Neural cell (in vitro differentiated cells): Measurements from ENCODE around the gene KLHL3. TPM values are rescaled to one million over a fixed set of nuclear protein-coding genes. Genes with fewer than 3 reads are reported as not detected.

ENCODE experiments used
- H2AFZ ChIP-seq: fragments of 200-600, 300-800 bp; sonication (generic), shearing (Covaris generic); 2 replicates; pipeline ENCODE4 v1.6.0; 2014; ENCODE audit warnings: low read depth, mild to moderate bottlenecking, antibody characterized with exemption, low read length, moderate library complexity
- H3F3A ChIP-seq: fragments of 200-600 bp; shearing (Covaris generic); 2 replicates; pipeline ENCODE4 v1.6.1; 2016; ENCODE audit warnings: mild to moderate bottlenecking, moderate library complexity, mixed read lengths, antibody characterized with exemption, low read length; ENCODE audit not compliant: insufficient read depth, poor library complexity, severe bottlenecking
- H3K27ac ChIP-seq: fragments of 200-600, 300-800 bp; sonication (generic), shearing (Covaris generic); 2 replicates; pipeline ENCODE4 v1.5.1; 2014; ENCODE audit warnings: mild to moderate bottlenecking, low read length, moderate library complexity
- H3K27me3 ChIP-seq: fragments of 300-800, 200-600 bp; sonication (generic), shearing (Covaris generic); 2 replicates; pipeline ENCODE4 v1.6.0; 2014; ENCODE audit warnings: mild to moderate bottlenecking, low read depth, low read length, moderate library complexity; ENCODE audit not compliant: insufficient read depth
- H3K36me3 ChIP-seq: fragments of 300-800, 200-600 bp; sonication (generic), shearing (Covaris generic); 2 replicates; pipeline ENCODE4 v1.5.1; 2014; ENCODE audit warnings: mild to moderate bottlenecking, antibody characterized with exemption, low read length, moderate library complexity; ENCODE audit not compliant: insufficient read depth
- H3K4me2 ChIP-seq: fragments of 300-800, 200-600 bp; sonication (generic), shearing (Covaris generic); 2 replicates; pipeline ENCODE4 v1.6.0; 2014; ENCODE audit warnings: mild to moderate bottlenecking, low read length
- H3K4me3 ChIP-seq: fragments of 300-800, 200-600 bp; sonication (generic), shearing (Covaris generic); 2 replicates; pipeline ENCODE4 v1.5.1; 2014; ENCODE audit warnings: mild to moderate bottlenecking, low read length, moderate library complexity
- H3K79me2 ChIP-seq: fragments of 200-600 bp; shearing (Covaris generic); replicated peaks from 2 replicates; pipeline ENCODE4 v1.6.0; 2014; ENCODE audit warnings: mild to moderate bottlenecking, low read length, moderate library complexity; ENCODE audit not compliant: insufficient read depth
- H3K9ac ChIP-seq: fragments of 300-800, 200-600 bp; sonication (generic), shearing (Covaris generic); 2 replicates; pipeline ENCODE4 v1.6.1; 2016; ENCODE audit warnings: mild to moderate bottlenecking, low read length, mixed read lengths
- H3K9me2 ChIP-seq: fragments of 200-600 bp; shearing (Covaris generic); 2 replicates; pipeline ENCODE4 v1.6.1; 2016; ENCODE audit warnings: mild to moderate bottlenecking, low read length, mixed read lengths; ENCODE audit not compliant: insufficient read depth
- H3K9me3 ChIP-seq: fragments of 200-600, 300-800 bp; sonication (generic), shearing (Covaris generic); 2 replicates; pipeline ENCODE4 v1.6.1; 2016; ENCODE audit warnings: mild to moderate bottlenecking, mixed run types, low read length, moderate library complexity, mixed read lengths
- H4K20me1 ChIP-seq: fragments of 200-600 bp; shearing (Covaris generic); 2 replicates; pipeline ENCODE4 v1.6.1; 2016; ENCODE audit warnings: mild to moderate bottlenecking, mixed run types; ENCODE audit not compliant: insufficient read depth
- CTCF ChIP-seq: fragments of 450-650 bp; IDR thresholded peaks from 2 replicates; pipeline ENCODE4 v1.5.1; 2014; ENCODE audit warnings: antibody characterized with exemption, mild to moderate bottlenecking, moderate library complexity; ENCODE audit not compliant: poor library complexity, severe bottlenecking
- EP300 ChIP-seq: fragments of 450-650 bp; conservative IDR thresholded peaks from 2 replicates; pipeline ENCODE4 v1.6.1; 2014; ENCODE audit warnings: antibody characterized with exemption, mild to moderate bottlenecking, moderate library complexity; ENCODE audit not compliant: poor library complexity, severe bottlenecking
- EZH2 ChIP-seq: fragments of 200-600, 300-800 bp; shearing (Covaris generic), sonication (generic); IDR thresholded peaks from 2 replicates; pipeline ENCODE4 v1.6.1; 2014; ENCODE audit warnings: antibody characterized with exemption, low read length, borderline replicate concordance, mild to moderate bottlenecking; ENCODE audit not compliant: insufficient read depth, poor library complexity, severe bottlenecking
- MXI1 ChIP-seq: fragments of 450-650 bp; conservative IDR thresholded peaks from 2 replicates; pipeline ENCODE4 v1.6.1; 2014; ENCODE audit warnings: antibody characterized with exemption, mild to moderate bottlenecking; ENCODE audit not compliant: poor library complexity, severe bottlenecking
- POLR2AphosphoS5 ChIP-seq: IDR thresholded peaks from 2 replicates; pipeline ENCODE4 v1.6.1; 2012
- RAD21 ChIP-seq: fragments of 450-650 bp; conservative IDR thresholded peaks from 2 replicates; pipeline ENCODE4 v1.6.1; 2014; ENCODE audit warnings: antibody characterized with exemption, mild to moderate bottlenecking, moderate library complexity
- SMC3 ChIP-seq: fragments of 450-650 bp; conservative IDR thresholded peaks from 2 replicates; pipeline ENCODE4 v1.6.1; 2014; ENCODE audit warnings: antibody characterized with exemption, mild to moderate bottlenecking, moderate library complexity; ENCODE audit not compliant: poor library complexity
- TAF1 ChIP-seq: IDR thresholded peaks from 2 replicates; pipeline ENCODE4 v1.6.1; 2012; ENCODE audit warnings: low read depth
- polyA plus RNA-seq: library from polyadenylated mRNA; depleted of rRNA; stranded (reverse); fragments of >200 nt; gene quantifications from 2 replicates; pipeline ENCODE4 v1.2.3, GENCODE V29; 2014
- TF ChIP-seq, protein P1 (sequence below): IDR thresholded peaks from 2 replicates; pipeline ENCODE4 v1.6.1; 2012; ENCODE audit warnings: borderline replicate concordance

Gene KLHL3
- polyA plus RNA-seq, 1 donor from 2014 or later: 12.9 TPM

DNA sequence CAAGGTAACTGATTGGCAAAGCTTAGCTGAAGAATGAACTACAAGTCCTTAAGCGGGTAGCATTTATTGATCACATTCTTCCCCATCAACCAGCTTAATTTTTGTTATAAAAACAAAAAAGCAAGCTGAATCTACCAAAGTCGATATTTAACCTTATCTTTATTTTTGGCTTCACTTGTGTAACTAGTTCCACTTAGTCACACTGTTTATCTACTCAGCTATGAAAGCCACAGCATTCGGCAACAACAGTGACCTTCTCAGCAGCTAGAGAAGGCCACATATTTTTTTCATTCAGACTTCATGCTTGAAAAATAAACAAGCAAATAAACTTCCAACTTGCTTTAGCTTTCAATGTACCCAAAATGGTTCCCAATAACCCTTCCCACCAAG lies 69.4 kb downstream of the KLHL3 start:
- no peak for TF ChIP-seq POLR2AphosphoS5
- no peak for TF ChIP-seq RAD21
- no peak for TF ChIP-seq SMC3
- Histone ChIP-seq H2AFZ (no peak overlapping the region), H4K20me1 (no peaks in the 10 kb centered on the region), H3K36me3 (no peaks in the 10 kb centered on the region), H3K27me3 (no peaks in the 10 kb centered on the region), H3K4me3 (no peak overlapping the region), H3K27ac (no peak overlapping the region), H3K79me2 (no peaks in the 10 kb centered on the region), H3K9me2 (no peaks in the 10 kb centered on the region), H3K4me2 (no peak overlapping the region), H3K9me3 (no peaks in the 10 kb centered on the region), H3F3A (no peaks in the 10 kb centered on the region), H3K9ac (no peak overlapping the region)

DNA sequence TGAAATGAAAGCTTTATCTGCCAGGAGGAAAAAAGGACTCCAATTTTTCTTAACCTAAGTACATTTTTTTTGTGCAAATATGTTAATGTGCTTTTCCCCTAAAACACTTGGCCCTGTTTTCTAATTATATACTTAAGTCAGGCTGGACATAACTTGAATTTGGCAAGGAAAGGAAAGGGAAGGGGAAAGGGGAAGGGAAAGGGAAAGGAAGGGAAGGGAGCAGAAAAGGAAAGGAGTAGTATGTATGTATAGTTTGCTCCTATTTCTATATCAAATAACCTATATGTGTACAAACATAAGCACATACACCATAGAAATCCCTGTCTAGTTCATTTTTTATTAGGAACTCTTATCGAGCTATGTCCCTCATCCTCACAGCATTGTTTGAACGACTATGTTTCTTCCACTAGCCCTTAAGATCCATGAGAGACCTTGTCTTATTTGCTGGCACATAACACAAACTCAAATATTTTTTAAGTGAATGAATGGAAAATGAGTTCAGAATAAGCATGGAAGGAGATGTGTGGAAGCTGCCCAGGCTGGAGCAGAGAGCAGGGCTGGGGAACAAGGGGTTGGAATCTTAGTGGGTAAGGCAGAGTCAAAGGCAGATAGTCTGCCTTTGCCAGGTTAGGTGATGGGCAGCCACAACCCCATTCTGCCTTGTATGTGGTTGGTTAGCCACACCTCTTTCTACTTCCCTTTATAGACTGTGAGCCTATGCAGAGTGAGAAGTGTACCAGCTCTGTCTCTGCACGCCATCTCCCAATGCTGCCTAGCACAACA lies 70.0 kb downstream of the KLHL3 start:
- Histone ChIP-seq H3K27me3 (no peaks in the 10 kb centered on the region), H4K20me1 (no peaks in the 10 kb centered on the region), H3K79me2 (no peaks in the 10 kb centered on the region), H3K9me3 (no peaks in the 10 kb centered on the region), H2AFZ (no peak overlapping the region), H3K4me2 (no peak overlapping the region), H3K27ac (no peak overlapping the region), H3K36me3 (no peaks in the 10 kb centered on the region), H3K4me3 (no peak overlapping the region), H3K9ac (no peak overlapping the region), H3K9me2 (no peaks in the 10 kb centered on the region), H3F3A (no peaks in the 10 kb centered on the region)
- TF ChIP-seq SMC3 (no peak), TAF1 (no peak), POLR2AphosphoS5 (no peak), RAD21 (no peak), CTCF (no peak), EP300 (no peak), MXI1 (no peak), EZH2 (no peak)
- TF ChIP-seq, protein P1, sequence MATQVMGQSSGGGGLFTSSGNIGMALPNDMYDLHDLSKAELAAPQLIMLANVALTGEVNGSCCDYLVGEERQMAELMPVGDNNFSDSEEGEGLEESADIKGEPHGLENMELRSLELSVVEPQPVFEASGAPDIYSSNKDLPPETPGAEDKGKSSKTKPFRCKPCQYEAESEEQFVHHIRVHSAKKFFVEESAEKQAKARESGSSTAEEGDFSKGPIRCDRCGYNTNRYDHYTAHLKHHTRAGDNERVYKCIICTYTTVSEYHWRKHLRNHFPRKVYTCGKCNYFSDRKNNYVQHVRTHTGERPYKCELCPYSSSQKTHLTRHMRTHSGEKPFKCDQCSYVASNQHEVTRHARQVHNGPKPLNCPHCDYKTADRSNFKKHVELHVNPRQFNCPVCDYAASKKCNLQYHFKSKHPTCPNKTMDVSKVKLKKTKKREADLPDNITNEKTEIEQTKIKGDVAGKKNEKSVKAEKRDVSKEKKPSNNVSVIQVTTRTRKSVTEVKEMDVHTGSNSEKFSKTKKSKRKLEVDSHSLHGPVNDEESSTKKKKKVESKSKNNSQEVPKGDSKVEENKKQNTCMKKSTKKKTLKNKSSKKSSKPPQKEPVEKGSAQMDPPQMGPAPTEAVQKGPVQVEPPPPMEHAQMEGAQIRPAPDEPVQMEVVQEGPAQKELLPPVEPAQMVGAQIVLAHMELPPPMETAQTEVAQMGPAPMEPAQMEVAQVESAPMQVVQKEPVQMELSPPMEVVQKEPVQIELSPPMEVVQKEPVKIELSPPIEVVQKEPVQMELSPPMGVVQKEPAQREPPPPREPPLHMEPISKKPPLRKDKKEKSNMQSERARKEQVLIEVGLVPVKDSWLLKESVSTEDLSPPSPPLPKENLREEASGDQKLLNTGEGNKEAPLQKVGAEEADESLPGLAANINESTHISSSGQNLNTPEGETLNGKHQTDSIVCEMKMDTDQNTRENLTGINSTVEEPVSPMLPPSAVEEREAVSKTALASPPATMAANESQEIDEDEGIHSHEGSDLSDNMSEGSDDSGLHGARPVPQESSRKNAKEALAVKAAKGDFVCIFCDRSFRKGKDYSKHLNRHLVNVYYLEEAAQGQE: no peak
